PC-3 (cell line): ENCODE measurements around the gene YTHDF1. TPM values are rescaled to one million over a fixed set of nuclear protein-coding genes. Genes with fewer than 3 reads are reported as not detected.

Source experiments
- ATAC-seq: fragments of 200-7000 bp; cut with Tn5 transposase; 2 replicates; pipeline ENCODE4 v1.9.1; 2020; ENCODE audit warnings: mild to moderate bottlenecking, moderate library complexity
- BruUV-seq: library from RNA; stranded (reverse); fragments of 400-500 nt; replicated peaks from 2 replicates; lab custom pipeline; 2021; lab: Mats Ljungman, UMichigan
- CTCF ChIA-PET: fragments of 300-600 bp; sonication (Branson Sonifier 250); formaldehyde crosslinking; loops from one replicate; lab custom pipeline; 2022; ENCODE audit warnings: antibody characterized with exemption; lab: Charles Lee
- POLR2A ChIA-PET: fragments of 300-600 bp; sonication (Branson Sonifier 250); formaldehyde crosslinking; loops from one replicate; lab custom pipeline; 2022; ENCODE audit warnings: antibody characterized with exemption; ENCODE audit not compliant: unreplicated experiment; lab: Charles Lee
- DNase-seq: peaks from one replicate; pipeline ENCODE4 v3.0.0-alpha.2; 2015
- H2AFZ ChIP-seq: fragments of 300-600 bp; sonication (generic); 2 replicates; pipeline ENCODE4 v1.6.0; 2016; ENCODE audit warnings: antibody characterized with exemption, low read length
- H3F3A ChIP-seq: fragments of 300-600 bp; sonication (generic); one replicate; pipeline ENCODE4 v1.6.0; 2017; ENCODE audit warnings: antibody characterized with exemption, low read length, control low read depth, mild to moderate bottlenecking; ENCODE audit not compliant: unreplicated experiment
- H3K27ac ChIP-seq: fragments of 300-600 bp; sonication (generic); 2 replicates; pipeline ENCODE4 v1.5.1; 2016; ENCODE audit warnings: mild to moderate bottlenecking, low read length
- H3K27me3 ChIP-seq: fragments of 300-600 bp; sonication (generic); 2 replicates; pipeline ENCODE4 v1.6.1; 2016; ENCODE audit warnings: low read length, mixed read lengths
- H3K36me3 ChIP-seq: fragments of 300-600 bp; sonication (generic); 2 replicates; pipeline ENCODE4 v1.6.1; 2016; ENCODE audit warnings: low read depth, mixed run types, low read length, mixed read lengths
- H3K4me1 ChIP-seq: fragments of 300-600 bp; sonication (generic); 2 replicates; pipeline ENCODE4 v1.5.1; 2016; ENCODE audit warnings: low read length; ENCODE audit not compliant: insufficient read depth
- H3K4me2 ChIP-seq: fragments of 300-600 bp; sonication (generic); 2 replicates; pipeline ENCODE4 v1.6.0; 2016; ENCODE audit warnings: low read length
- H3K4me3 ChIP-seq: fragments of 300-600 bp; sonication (generic); 2 replicates; pipeline ENCODE4 v1.5.1; 2016; ENCODE audit warnings: mild to moderate bottlenecking, low read length, mixed read lengths
- H3K79me2 ChIP-seq: fragments of 300-600 bp; sonication (generic); 2 replicates; pipeline ENCODE4 v1.6.1; 2017; ENCODE audit warnings: low read length, mixed read lengths
- H3K9ac ChIP-seq: fragments of 300-600 bp; sonication (generic); 2 replicates; pipeline ENCODE4 v1.6.0; 2016; ENCODE audit warnings: mild to moderate bottlenecking, low read length
- H3K9me2 ChIP-seq: fragments of 300-600 bp; sonication (generic); replicated peaks from 2 replicates; pipeline ENCODE4 v1.6.1; 2016; ENCODE audit warnings: mixed run types, low read length, mixed read lengths
- H3K9me3 ChIP-seq: fragments of 300-600 bp; sonication (generic); 2 replicates; pipeline ENCODE4 v1.6.1; 2016; ENCODE audit warnings: low read length, mixed read lengths
- H4K20me1 ChIP-seq: fragments of 300-600 bp; sonication (generic); 2 replicates; pipeline ENCODE4 v1.6.1; 2016; ENCODE audit warnings: low read length, mixed read lengths
- CTCF ChIP-seq: fragments of 300-600 bp; sonication (generic); conservative IDR thresholded peaks from 2 replicates; pipeline ENCODE4 v1.5.1; 2017; ENCODE audit warnings: antibody characterized with exemption, low read depth, mild to moderate bottlenecking, low read length
- EZH2 ChIP-seq: fragments of 300-600 bp; sonication (generic); IDR thresholded peaks from one replicate; pipeline ENCODE4 v1.6.1; 2017; ENCODE audit warnings: antibody characterized with exemption, mild to moderate bottlenecking, low read length; ENCODE audit not compliant: unreplicated experiment
- EZH2phosphoT487 ChIP-seq: fragments of 300-600 bp; sonication (generic); IDR thresholded peaks from 2 replicates; pipeline ENCODE4 v1.6.1; 2018; ENCODE audit warnings: mild to moderate bottlenecking, antibody characterized with exemption, low read length, borderline replicate concordance
- intact Hi-C: fragments of 100-400 bp; cut with micrococcal nuclease; formaldehyde crosslinking; loops from 2 replicates; pipeline ENCODE4 v1.9.0; 2023
- total RNA-seq: library from RNA; depleted of rRNA; stranded (reverse); fragments of >200 nt; gene quantifications from 2 replicates; pipeline ENCODE4 v1.2.3, GENCODE V29; 2014

Gene YTHDF1
- total RNA-seq, 1 experiment from 2014 or later, result 30.0 TPM

GRCh38 chr20:63232235-63233060 lies 16.5 kb upstream of the YTHDF1 start:
- Histone ChIP-seq H3K27me3 (no peaks in the 10 kb centered on the region), H3K27ac (peak overlapping the region; percentile 79), H3K36me3 (no peaks in the 10 kb centered on the region), H3K79me2 (no peaks in the 10 kb centered on the region), H4K20me1 (no peaks in the 10 kb centered on the region), H3K4me3 (peak overlapping the region; percentile 21; the same call in 1 of the 2 replicates), H3K4me1 (peaks cover 32% of the 10 kb centered on the region), H3F3A (no peaks in the 10 kb centered on the region), H2AFZ (peak overlapping the region; percentile 54; the same call in 1 of the 2 replicates), H3K9me3 (no peaks in the 10 kb centered on the region), H3K9ac (peak overlapping the region; percentile 44), H3K4me2 (peak overlapping the region; percentile 61), H3K9me2 (no peaks in the 10 kb centered on the region)
- BruUV-seq, result no TSS peak
- no peak for TF ChIP-seq CTCF
- no peak for TF ChIP-seq EZH2phosphoT487
- TF ChIP-seq EZH2, result no peak
- peak; percentile 90 for DNase-seq
- ChIA-PET POLR2A (no interaction called here), CTCF (interaction anchor here (0.7 to 1.8 kb wide), 3 partner anchors 9 to 70 kb away, joined by 3 to 11 read pairs (median 3); no protein-coding TSS in a partner anchor)
- intact Hi-C loops, result loop anchor here (5.0 kb wide), 1 partner anchor 50 kb away; no protein-coding TSS in a partner anchor
- peak; percentile 81 for ATAC-seq

GRCh38 chr20:63230800-63231268 lies 14.9 kb upstream of the YTHDF1 start:
- ATAC-seq, result peak; percentile 55
- Histone ChIP-seq H3K9me3 (no peaks in the 10 kb centered on the region), H3K4me1 (peaks cover 32% of the 10 kb centered on the region), H3K79me2 (no peaks in the 10 kb centered on the region), H3K9me2 (no peaks in the 10 kb centered on the region), H2AFZ (peak overlapping the region; percentile 51), H3F3A (no peaks in the 10 kb centered on the region), H4K20me1 (no peaks in the 10 kb centered on the region), H3K27me3 (no peaks in the 10 kb centered on the region), H3K27ac (no peak overlapping the region), H3K36me3 (no peaks in the 10 kb centered on the region), H3K9ac (no peak overlapping the region), H3K4me3 (no peak overlapping the region), H3K4me2 (no peak overlapping the region)
- TF ChIP-seq EZH2 (no peak), EZH2phosphoT487 (no peak), CTCF (peak; percentile 69)
- POLR2A ChIA-PET, result no interaction called here
- CTCF ChIA-PET, result interaction anchor here (0.6 kb wide), 1 partner anchor 70 kb away, joined by 5 read pairs; no protein-coding TSS in a partner anchor
- intact Hi-C loops, result loop anchor here (5.0 kb wide), 1 partner anchor 49 kb away; no protein-coding TSS in a partner anchor
- no TSS peak for BruUV-seq
- peak; percentile 58 for DNase-seq
